Heart left ventricle (tissue), 13 donors: ENCODE data around the gene GBP5.

Source experiments
- CTCF ChIP-seq, 12 donors: fragments of 200-600 bp; sonication (generic) in 4 of 12; IDR thresholded peaks; one replicate each; pipeline versions ENCODE4 v1.5.0 to v1.8.0; 2018 to 2022; ENCODE audit warnings: antibody characterized with exemption in 12 of 12, mild to moderate bottlenecking in 5 of 12
- POLR2A ChIP-seq, 2 donors: fragments of 450-650 bp; IDR thresholded peaks; one replicate each; pipeline ENCODE4 v1.6.1; 2017; ENCODE audit warnings: antibody characterized with exemption in 2 of 2, mild to moderate bottlenecking in 2 of 2, moderate library complexity in 2 of 2
- donor health status: ischemic (EF 13 %, LVEDD 7.1; RV severe dilation, severe dysfunction).
- donor health status: DM: no; HTN: yes; CAD: no.
- donor health status: DM: no; HTN: no; CAD: no.
- donor health status: ischemic (EF 25% LVEDD 6.9; RV normal size, moderate dysfunction).
- donor health status: ischemic (EF 25% LVEDD 5.7; RV mildly dilated, moderate dysfunction).
- donor health status: ischemic (EF 35%, LVEDD 5.7; RV mildly dilated, moderate dysfunction).
- donor health status: nonischemic (EF 11% LVEDD 7.7; RV severe dilation, severe dysfunction).
- donor health status: DM: yes; HTN: yes; CAD: no.
- donor health status: PGD.
- donor health status: ischemic (EF 29% LVEDD 5.4; RV normal size, mild dysfunction).
- donor health status: nonischemic (EF 23%, LVEDD 6.1; RV moderate dilation, normal function).

- TF ChIP-seq CTCF (IDR thresholded peaks at IDR 0.05) (no peak), POLR2A (IDR thresholded peaks at IDR 0.05) (no peak)
Measured at GRCh38 chr1:89309828-89310227, 37.2 kb upstream of the GBP5 start.
